Upper lobe of left lung (tissue), 6 donors: ENCODE data around the gene PSME2. TPM values are rescaled to one million over a fixed set of nuclear protein-coding genes. Genes with fewer than 3 reads are reported as not detected.

ENCODE experiments used
- ATAC-seq, 2 donors: fragments of 200-7000 bp; cut with Tn5 transposase; one replicate each; pipeline ENCODE4 v1.9.1; 2022; ENCODE audit warnings: mild to moderate bottlenecking in 2 of 2, moderate library complexity in 2 of 2; ENCODE audit not compliant: low FRiP score in 2 of 2
- DNase-seq, 2 donors: peaks; one replicate each; pipeline ENCODE4 v3.0.0-alpha.2; 2019 to 2020
- H3K27ac ChIP-seq, 4 donors: fragments of 200-600 bp; sonication (generic); one replicate each; pipeline ENCODE4 v1.5.1; 2016 to 2019
- H3K27me3 ChIP-seq, 4 donors: fragments of 200-600 bp; sonication (generic); one replicate each; pipeline ENCODE4 v1.5.1; 2017 to 2019
- H3K36me3 ChIP-seq, 4 donors: fragments of 200-600 bp; sonication (generic); one replicate each; pipeline ENCODE4 v1.5.1; 2016 to 2019
- H3K4me1 ChIP-seq, 4 donors: fragments of 200-600 bp; sonication (generic); one replicate each; pipeline ENCODE4 v1.5.1; 2018 to 2019
- H3K4me3 ChIP-seq, 4 donors: fragments of 200-600 bp; sonication (generic); one replicate each; pipeline ENCODE4 v1.5.1; 2017 to 2019; ENCODE audit warnings: mild to moderate bottlenecking in 2 of 4, moderate library complexity in 1 of 4
- H3K9me3 ChIP-seq, 4 donors: fragments of 200-600 bp; sonication (generic); one replicate each; pipeline ENCODE4 v1.5.1; 2018 to 2019
- CTCF ChIP-seq, 6 experiments: fragments of 450-650 bp in 4 of 6; fragments of 200-600 bp in 2 of 6; sonication (generic) in 2 of 6; IDR thresholded peaks; one replicate each; pipeline ENCODE4 v1.5.1; 2016 to 2019; ENCODE audit warnings: antibody characterized with exemption in 6 of 6
- EP300 ChIP-seq, 4 donors: sonication (generic); formaldehyde crosslinking; IDR thresholded peaks; one replicate each; pipeline ENCODE4 v1.5.1; 2017; ENCODE audit warnings: antibody characterized with exemption in 4 of 4, control low read depth in 2 of 4
- POLR2A ChIP-seq, 4 donors: fragments of 450-650 bp; IDR thresholded peaks; one replicate each; pipeline ENCODE4 v1.5.1; 2016 to 2017; ENCODE audit warnings: antibody characterized with exemption in 4 of 4, mild to moderate bottlenecking in 2 of 4
- POLR2AphosphoS5 ChIP-seq, 2 donors: sonication (generic); formaldehyde crosslinking; IDR thresholded peaks; one replicate each; pipeline ENCODE4 v1.5.1; 2017; ENCODE audit warnings: antibody characterized with exemption in 2 of 2
- WGBS, 2 donors: methylation state at CpG; one replicate each; pipeline ENCODE4 v1.1.5; 2017 to 2018; 5-methylcytosine and 5-hydroxymethylcytosine counted together
- total RNA-seq, 6 donors: library from RNA; depleted of rRNA in 4 of 6; stranded (reverse); fragments of >200 nt in 4 of 6; gene quantifications; one replicate each; pipeline versions ENCODE4 v1.1.0 to v1.2.1, GENCODE V29; 2016 to 2021
- donor health status: DM: no; HTN: no; CAD: no; lungs with moderate emphysema.
- donor health status: DM: no; HTN: yes; CAD: no; lungs with severe emphysema.

Gene PSME2
- total RNA-seq, 6 donors from 2014 or later = 58.5 to 144 (median 84.4) TPM

DNA sequence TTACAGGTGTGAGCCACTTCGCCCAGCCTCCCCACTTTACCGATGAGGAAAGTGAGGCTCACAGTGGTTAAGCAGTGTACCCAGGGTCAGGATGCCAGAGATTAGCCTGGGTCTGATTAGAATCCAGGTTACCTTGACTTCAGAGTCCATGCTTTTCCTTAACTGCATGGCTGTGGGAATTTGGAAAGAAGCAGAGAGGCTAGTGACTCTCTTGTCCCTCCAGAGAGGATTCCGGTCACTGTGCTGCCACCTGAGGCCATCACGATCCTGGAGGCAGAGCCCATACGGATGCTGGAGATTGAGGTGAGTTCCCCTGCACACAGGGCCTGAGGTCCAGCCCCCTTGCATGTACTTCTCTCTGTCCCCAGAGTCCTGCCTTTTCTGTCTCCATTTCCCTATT lies 30.2 kb upstream of the PSME2 start:
- no peak for DNase-seq
- 100% methylated on average over 1 to 5 of the region's 5 CpGs for WGBS, 2 donors

GRCh38 chr14:24172871-24173281 lies 26.5 kb upstream of the PSME2 start:
- Histone ChIP-seq H3K36me3 (peaks cover 0 to 75% (median 49%) of the 10 kb centered on the region in 4 donors), H3K27me3 (no peaks in the 10 kb centered on the region), H3K27ac (no peak overlapping the region), H3K4me3 (peak overlapping the region in 2 of 4 donors; percentile 43 to 45), H3K4me1 (peaks cover 0 to 10% (median 6%) of the 10 kb centered on the region in 4 donors), H3K9me3 (no peaks in the 10 kb centered on the region)
- ATAC-seq = no peak
- peak in 1 of 2 donors; percentile 82 for DNase-seq
- WGBS, 2 donors = 80 to 81% methylated on average over 18 to 20 of the region's 20 CpGs
- no peak for TF ChIP-seq POLR2A (IDR thresholded peaks at IDR 0.05)

More for the DNA sequence above, 30.2 kb upstream of the PSME2 start:
- H3K27ac ChIP-seq = no peak overlapping the region
- peaks cover 0 to 7% (median 3%) of the 10 kb centered on the region in 4 donors for H3K4me1 ChIP-seq
- no peaks in the 10 kb centered on the region for H3K9me3 ChIP-seq
- H3K4me3 ChIP-seq = no peak overlapping the region
- TF ChIP-seq CTCF (IDR thresholded peaks at IDR 0.05) = no peak
- TF ChIP-seq POLR2AphosphoS5 (IDR thresholded peaks at IDR 0.05) = no peak
- TF ChIP-seq EP300 (IDR thresholded peaks at IDR 0.05) = no peak
- peaks cover 12 to 86% (median 75%) of the 10 kb centered on the region in 4 donors for H3K36me3 ChIP-seq
- ATAC-seq = no peak
- H3K27me3 ChIP-seq = no peaks in the 10 kb centered on the region

GRCh38 chr14:24172261-24172860 lies 26.0 kb upstream of the PSME2 start:
- ATAC-seq (no peak), DNase-seq (peak in 1 of 2 donors; percentile 85)
- peak overlapping the region in 3 of 4 donors; percentile 10 to 52 (median 22) for H3K27ac ChIP-seq
- no peaks in the 10 kb centered on the region for H3K27me3 ChIP-seq
- peaks cover 0 to 75% (median 47%) of the 10 kb centered on the region in 4 donors for H3K36me3 ChIP-seq
- TF ChIP-seq POLR2AphosphoS5 (IDR thresholded peaks at IDR 0.05) (no peak), CTCF (IDR thresholded peaks at IDR 0.05) (no peak), POLR2A (IDR thresholded peaks at IDR 0.05) (no peak), EP300 (IDR thresholded peaks at IDR 0.05) (no peak)
- H3K4me1 ChIP-seq = peaks cover 0 to 10% (median 6%) of the 10 kb centered on the region in 4 donors
- H3K4me3 ChIP-seq = peak overlapping the region in 3 of 4 donors; percentile 34 to 45 (median 43)
- WGBS, 2 donors = 55 to 64% methylated on average over 28 to 30 of the region's 30 CpGs
- no peaks in the 10 kb centered on the region for H3K9me3 ChIP-seq

DNA sequence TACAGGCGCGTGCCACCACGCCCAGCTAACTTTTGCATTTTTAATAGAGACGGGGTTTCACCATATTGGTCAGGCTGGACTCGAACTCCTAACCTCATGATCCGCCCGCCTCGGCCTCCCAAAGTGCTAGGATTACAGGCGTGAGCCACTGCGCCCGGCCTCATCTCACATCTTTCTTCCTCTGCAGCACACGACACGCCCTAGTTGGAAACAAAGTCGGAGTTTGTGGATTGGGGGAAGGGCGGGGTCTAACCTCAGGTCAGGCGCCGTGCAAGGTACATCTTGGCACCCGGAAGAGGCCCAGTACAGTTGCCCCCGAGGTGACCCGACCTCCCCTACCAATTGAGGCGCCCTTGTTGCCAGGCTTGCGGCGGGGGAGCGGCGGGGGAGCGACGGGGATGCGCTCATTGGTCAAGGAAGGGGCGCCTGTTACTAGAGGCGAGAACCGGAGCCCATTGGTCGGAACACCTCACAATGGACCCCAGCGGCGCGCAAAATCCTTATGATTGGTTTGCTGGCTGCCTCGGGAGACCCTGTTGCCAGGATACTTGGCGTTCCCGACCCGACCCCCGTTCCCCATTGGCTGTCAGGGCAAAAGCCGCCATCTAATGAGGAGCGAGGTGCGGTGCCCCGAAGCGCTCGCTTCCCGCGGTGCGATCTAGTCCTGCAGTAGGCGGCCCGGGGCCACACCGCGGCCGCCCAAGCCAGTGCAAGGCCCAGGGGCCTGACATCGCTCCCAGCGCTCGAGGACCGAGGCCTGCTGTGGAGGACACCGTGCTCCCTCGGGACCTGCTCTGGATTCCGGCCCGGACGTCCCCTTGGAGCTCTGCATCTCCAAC lies 25.2 kb upstream of the PSME2 start, which contains the start of gene REC8:
REC8 (plus strand) TSS at position 659 of the 839 bp plus-strand sequence. CDS start 473 bp downstream, outside the sequence.
- ATAC-seq = peak; percentile 72 to 84
- 34 to 39% methylated on average over 27 to 54 of the region's 63 CpGs for WGBS, 2 donors
- TF ChIP-seq EP300 (IDR thresholded peaks at IDR 0.05) (no peak), POLR2A (IDR thresholded peaks at IDR 0.05) (peak in 1 of 4 donors; percentile 35)
- peak; percentile 84 to 91 for DNase-seq
- H3K4me3 ChIP-seq = peak within 1 kb of the TSS in 3 of 4 donors; percentile 34 to 45 (median 43)
- H3K36me3 ChIP-seq = peaks cover 3 to 75% (median 44%) of the 10 kb centered on the region in 4 donors
- H3K4me1 ChIP-seq = peaks cover 0 to 10% (median 6%) of the 10 kb centered on the region in 4 donors
- peak within 1 kb of the TSS in 3 of 4 donors; percentile 10 to 52 (median 22) for H3K27ac ChIP-seq
- no peaks in the 10 kb centered on the region for H3K27me3 ChIP-seq
- H3K9me3 ChIP-seq = no peaks in the 10 kb centered on the region

GRCh38 chr14:24167469-24168114 lies 21.2 kb upstream of the PSME2 start:
- WGBS, 2 donors = 77 to 81% methylated on average over 3 of the region's 3 CpGs
- TF ChIP-seq POLR2A (IDR thresholded peaks at IDR 0.05) (no peak), CTCF (IDR thresholded peaks at IDR 0.05) (no peak), POLR2AphosphoS5 (IDR thresholded peaks at IDR 0.05) (no peak), EP300 (IDR thresholded peaks at IDR 0.05) (no peak)

More at GRCh38 chr14:24167469-24168114, 21.2 kb upstream of the PSME2 start:
- Histone ChIP-seq H3K4me3 (no peak overlapping the region), H3K9me3 (no peaks in the 10 kb centered on the region), H3K27ac (peak overlapping the region in 2 of 4 donors; percentile 12 to 24), H3K4me1 (peaks cover 18 to 41% (median 20%) of the 10 kb centered on the region in 4 donors), H3K27me3 (no peaks in the 10 kb centered on the region), H3K36me3 (peaks cover 35 to 85% (median 61%) of the 10 kb centered on the region in 4 donors)
- ATAC-seq = no peak
- peak in 1 of 2 donors; percentile 41 for DNase-seq
